Thoracic aorta (tissue), 2 donors: ENCODE data around the gene GRAP2. TPM values are rescaled to one million over a fixed set of nuclear protein-coding genes. Genes with fewer than 3 reads are reported as not detected.

Source experiments
- ATAC-seq: fragments of 150-250 bp; one replicate; pipeline ENCODE4 v1.8.0; 2017; ENCODE audit warnings: low read depth; ENCODE audit not compliant: insufficient number of reproducible peaks, low FRiP score
- DNase-seq: peaks from one replicate; pipeline ENCODE4 v3.0.0-alpha.2; 2020; ENCODE audit warnings: low spot score
- H3K27ac ChIP-seq, 2 donors: fragments of 200-600 bp; sonication (generic); 1 replicate in 1 of 2; 2 replicates in 1 of 2; pipeline ENCODE4 v1.5.1; 2016; ENCODE audit warnings: mild to moderate bottlenecking in 2 of 2, moderate library complexity in 2 of 2
- H3K27me3 ChIP-seq: fragments of 200-600 bp; sonication (generic); replicated peaks from 2 replicates; pipeline ENCODE4 v1.6.0; 2016; ENCODE audit warnings: mild to moderate bottlenecking; ENCODE audit not compliant: insufficient read depth
- H3K36me3 ChIP-seq: fragments of 200-600 bp; sonication (generic); one replicate; pipeline ENCODE4 v1.5.1; 2016
- H3K4me1 ChIP-seq, 2 donors: fragments of 200-600 bp; sonication (generic); 1 replicate in 1 of 2; 2 replicates in 1 of 2; pipeline versions ENCODE4 v1.5.1 to v1.6.0; 2016; ENCODE audit warnings: low read depth in 2 of 2, mild to moderate bottlenecking in 1 of 2; ENCODE audit not compliant: control insufficient read depth in 1 of 2
- H3K4me3 ChIP-seq: fragments of 200-600 bp; sonication (generic); 2 replicates; pipeline ENCODE4 v1.5.1; 2016; ENCODE audit warnings: mild to moderate bottlenecking
- H3K9me3 ChIP-seq: fragments of 200-600 bp; sonication (generic); 2 replicates; pipeline ENCODE4 v1.5.1; 2016
- CTCF ChIP-seq: fragments of 200-600 bp; sonication (generic); IDR thresholded peaks from one replicate; pipeline ENCODE4 v1.5.1; 2019; ENCODE audit warnings: antibody characterized with exemption
- total RNA-seq, 2 donors: library from RNA; depleted of rRNA; stranded (reverse); fragments of >200 nt; gene quantifications; one replicate each; pipeline versions ENCODE4 v1.1.0 to v1.2.3, GENCODE V29; 2016

The GRAP2 gene
- total RNA-seq, 2 donors from 2014 or later, result 1.8 TPM

- H3K27me3 ChIP-seq, result no peaks in the 10 kb centered on the region
- TF ChIP-seq CTCF, result no peak
- DNase-seq (no peak), ATAC-seq (no peak)
- H3K4me3 ChIP-seq, result no peak overlapping the region
- H3K9me3 ChIP-seq, result no peaks in the 10 kb centered on the region
- peaks cover 0 to 5% of the 10 kb centered on the region in 2 donors for H3K4me1 ChIP-seq
- H3K27ac ChIP-seq, result no peak overlapping the region
- no peaks in the 10 kb centered on the region for H3K36me3 ChIP-seq
These were observed 13.0 kb downstream of the GRAP2 start for GRCh38 chr22:39913886-39914285.

- H3K9me3 ChIP-seq, result no peaks in the 10 kb centered on the region
- no peak for DNase-seq
- ATAC-seq, result no peak
- no peak overlapping the region for H3K4me3 ChIP-seq
- peaks cover 0 to 5% of the 10 kb centered on the region in 2 donors for H3K4me1 ChIP-seq
- TF ChIP-seq CTCF, result no peak
- no peak overlapping the region for H3K27ac ChIP-seq
- no peaks in the 10 kb centered on the region for H3K27me3 ChIP-seq
- H3K36me3 ChIP-seq, result no peaks in the 10 kb centered on the region
These were observed 13.7 kb downstream of the GRAP2 start for GRCh38 chr22:39914584-39914983.

- no peak for DNase-seq
- TF ChIP-seq CTCF, result no peak
- H3K9me3 ChIP-seq, result no peaks in the 10 kb centered on the region
- H3K4me3 ChIP-seq, result no peak overlapping the region
- ATAC-seq, result no peak
- peaks cover 0 to 5% of the 10 kb centered on the region in 2 donors for H3K4me1 ChIP-seq
- no peaks in the 10 kb centered on the region for H3K27me3 ChIP-seq
- no peak overlapping the region for H3K27ac ChIP-seq
- no peaks in the 10 kb centered on the region for H3K36me3 ChIP-seq
These were observed 14.4 kb downstream of the GRAP2 start for GRCh38 chr22:39915295-39915726.

- no peak for TF ChIP-seq CTCF
- Histone ChIP-seq H3K36me3 (no peaks in the 10 kb centered on the region), H3K4me3 (no peak overlapping the region), H3K9me3 (no peaks in the 10 kb centered on the region), H3K4me1 (peaks cover 0 to 5% of the 10 kb centered on the region in 2 donors), H3K27ac (no peak overlapping the region), H3K27me3 (no peaks in the 10 kb centered on the region)
- no peak for DNase-seq
- no peak for ATAC-seq
These were observed 15.6 kb downstream of the GRAP2 start for GRCh38 chr22:39916496-39916895.

GRCh38 chr22:39917197-39917643, 16.3 kb downstream of the GRAP2 start:
- ATAC-seq (no peak), DNase-seq (no peak)
- H3K27ac ChIP-seq, result no peak overlapping the region
- no peak for TF ChIP-seq CTCF
- H3K27me3 ChIP-seq, result no peaks in the 10 kb centered on the region
- H3K9me3 ChIP-seq, result no peaks in the 10 kb centered on the region
- no peak overlapping the region for H3K4me3 ChIP-seq
- peaks cover 0 to 5% of the 10 kb centered on the region in 2 donors for H3K4me1 ChIP-seq
- H3K36me3 ChIP-seq, result no peaks in the 10 kb centered on the region
